Stimulated activated naive CD8-positive, alpha-beta T cell treated with anti-CD3 and anti-CD28 coated beads, Interleukin-15, Interleukin-2, amounts not matched to agents 100 U/mL and 50 U/mL, for 24 hours (primary cell): ENCODE measurements around the gene NPTX2.

ENCODE experiments used
- ATAC-seq: fragments of 150-1000 bp; cut with Tn5 transposase; one replicate; pipeline ENCODE4 v1.10.0; 2021
- DNase-seq: peaks from one replicate; pipeline ENCODE4 v3.0.0; 2021

NPTX2 gene

GRCh38 chr7:98655611-98656010, 38.5 kb downstream of the NPTX2 start:
- no peak for ATAC-seq
- DNase-seq, result no peak

- DNase-seq (no peak), ATAC-seq (no peak)
Observed at GRCh38 chr7:98656899-98657298, 39.8 kb downstream of the NPTX2 start.

- DNase-seq, result no peak
- ATAC-seq, result no peak
Observed at GRCh38 chr7:98657736-98658135, 40.7 kb downstream of the NPTX2 start.

GRCh38 chr7:98659756-98660155, 42.7 kb downstream of the NPTX2 start:
- no peak for ATAC-seq

GRCh38 chr7:98661607-98662006, 44.5 kb downstream of the NPTX2 start:
- DNase-seq, result no peak
- ATAC-seq, result no peak

More at GRCh38 chr7:98659756-98660155, 42.7 kb downstream of the NPTX2 start:
- no peak for DNase-seq

GRCh38 chr7:98662289-98662688, 45.2 kb downstream of the NPTX2 start:
- no peak for ATAC-seq
- DNase-seq, result no peak

GRCh38 chr7:98664882-98665281, 47.8 kb downstream of the NPTX2 start:
- no peak for DNase-seq
- no peak for ATAC-seq

- no peak for DNase-seq
Observed at GRCh38 chr7:98668255-98668654, 51.2 kb downstream of the NPTX2 start.

GRCh38 chr7:98669329-98670000, 52.4 kb downstream of the NPTX2 start:
- ATAC-seq (no peak), DNase-seq (no peak)

More at GRCh38 chr7:98668255-98668654, 51.2 kb downstream of the NPTX2 start:
- no peak for ATAC-seq

- DNase-seq, result no peak
- no peak for ATAC-seq
Observed at GRCh38 chr7:98670186-98670585, 53.1 kb downstream of the NPTX2 start.

GRCh38 chr7:98671733-98672331, 54.7 kb downstream of the NPTX2 start:
- DNase-seq (no peak), ATAC-seq (no peak)

- no peak for ATAC-seq
- no peak for DNase-seq
Observed at GRCh38 chr7:98674461-98674860, 57.4 kb downstream of the NPTX2 start.

GRCh38 chr7:98674881-98675280, 57.8 kb downstream of the NPTX2 start:
- ATAC-seq (no peak), DNase-seq (no peak)

GRCh38 chr7:98678215-98678614, 61.1 kb downstream of the NPTX2 start:
- no peak for DNase-seq
- no peak for ATAC-seq
